Stimulated activated CD4-positive, alpha-beta T cell treated with anti-CD3 and anti-CD28 coated beads, Interleukin-15, amount 100 ng/mL, for 1 hour (primary cell): ENCODE measurements around the gene SPO11.

Source experiments
- DNase-seq, 2 donors: peaks; one replicate each; pipeline ENCODE4 v3.0.0-alpha.2; 2020; ENCODE audit warnings: low read depth in 1 of 2, low spot score in 1 of 2

The SPO11 gene

GRCh38 chr20:57329608-57330221 lies at the start of gene SPO11:
Gene SPO11, plus strand, starts transcription at chr20:57329803. Its CDS starts 65 bp downstream, at chr20:57329868.
- DNase-seq = no peak

GRCh38 chr20:57280221-57280620 lies 49.4 kb upstream of the SPO11 start:
- no peak for DNase-seq

- DNase-seq = no peak
These were observed 47.7 kb upstream of the SPO11 start for GRCh38 chr20:57281900-57282299.

GRCh38 chr20:57282670-57283361 lies 46.8 kb upstream of the SPO11 start:
- DNase-seq = no peak

- no peak for DNase-seq
These were observed 45.7 kb upstream of the SPO11 start for GRCh38 chr20:57283860-57284259.

- no peak for DNase-seq
These were observed 42.4 kb upstream of the SPO11 start for GRCh38 chr20:57287007-57287880.

GRCh38 chr20:57287901-57288300 lies 41.7 kb upstream of the SPO11 start:
- DNase-seq = no peak

- DNase-seq = no peak
These were observed 40.8 kb upstream of the SPO11 start for GRCh38 chr20:57288651-57289277.

GRCh38 chr20:57289391-57290177 lies 40.0 kb upstream of the SPO11 start:
- no peak for DNase-seq

GRCh38 chr20:57290178-57290484 lies 39.5 kb upstream of the SPO11 start:
- DNase-seq = no peak

GRCh38 chr20:57291003-57291402 lies 38.6 kb upstream of the SPO11 start:
- no peak for DNase-seq

- no peak for DNase-seq
These were observed 37.9 kb upstream of the SPO11 start for GRCh38 chr20:57291694-57292093.

- no peak for DNase-seq
These were observed 37.0 kb upstream of the SPO11 start for GRCh38 chr20:57292611-57293010.

GRCh38 chr20:57293995-57294394 lies 35.6 kb upstream of the SPO11 start:
- DNase-seq = no peak

- no peak for DNase-seq
These were observed 35.1 kb upstream of the SPO11 start for GRCh38 chr20:57294550-57294949.

- no peak for DNase-seq
These were observed 31.1 kb upstream of the SPO11 start for GRCh38 chr20:57298457-57298856.

- no peak for DNase-seq
These were observed 28.6 kb upstream of the SPO11 start for GRCh38 chr20:57301026-57301425.

GRCh38 chr20:57306747-57307146 lies 22.9 kb upstream of the SPO11 start:
- no peak for DNase-seq

- DNase-seq = no peak
These were observed 20.9 kb upstream of the SPO11 start for GRCh38 chr20:57308451-57309271.

GRCh38 chr20:57309544-57310115 lies 20.0 kb upstream of the SPO11 start:
- DNase-seq = no peak
